K562 (cell line): Measurements from ENCODE around the gene LRRN3. TPM values are rescaled to one million over a fixed set of nuclear protein-coding genes. Genes with fewer than 3 reads are reported as not detected.

Experiments used
- AFF1 ChIP-seq, 2 experiments: fragments of 450-650 bp; IDR thresholded peaks; 2 replicates each; pipeline ENCODE4 v1.6.1; 2018; ENCODE audit warnings: mild to moderate bottlenecking in 2 of 2, low read depth in 1 of 2; ENCODE audit not compliant: partially characterized antibody in 2 of 2
- polyA plus RNA-seq, 8 experiments: library from polyadenylated mRNA; depleted of rRNA in 4 of 8; stranded (reverse) in 5 of 8; unstranded in 3 of 8; fragments of >200 nt; fragmentation: Nextera tagmentation in 2 of 8; fragmentation: Illumina TruSeq in 1 of 8; extraction: Ambion mirVana in 2 of 8; extraction: Trizol in 1 of 8; gene quantifications; 2 replicates each; pipeline versions ENCODE4 v1.2.1 to v1.2.3, GENCODE V29; 2011 to 2014; ENCODE audit warnings: inconsistent platforms in 1 of 8, missing spikeins in 1 of 8
- total RNA-seq, 7 experiments: library from RNA; depleted of rRNA in 6 of 7; stranded (reverse); fragments of >200 nt in 6 of 7; fragmentation: Illumina TruSeq in 2 of 7; extraction: Trizol in 2 of 7; gene quantifications; 2 replicates each; pipeline versions ENCODE4 v1.2.1 to v1.2.3, GENCODE V29; 2011 to 2021; ENCODE audit warnings: low replicate concordance in 1 of 7

Gene LRRN3
- total and polyA plus RNA-seq, 9 of the 15 experiments (the other 6 are each of a cell fraction or from before 2014, with no cell fraction given), result 0.05 to 1.00 (median 0.20) TPM; not detected in 1

GRCh38 chr7:111174510-111174909 is 83.6 kb downstream of the LRRN3 start (continued):
- TF ChIP-seq AFF1 (IDR thresholded peaks at IDR 0.05; ENCODE audit: low read depth in 1 of 2, partially characterized antibody in 2 of 2), result no peak
- TF ChIP-seq, all 486 proteins: peak for 0
